OCI-LY1 (cell line): Measurements from ENCODE around the gene HPS6.

Source experiments
- H2AFZ ChIP-seq: fragments of 200-600 bp; sonication (generic), shearing (Covaris generic); 2 replicates; pipeline ENCODE4 v1.6.0; 2014; ENCODE audit warnings: antibody characterized with exemption, mild to moderate bottlenecking, low read length
- H3F3A ChIP-seq: fragments of 200-600 bp; sonication (generic), shearing (Covaris generic); 2 replicates; pipeline ENCODE4 v1.6.0; 2014; ENCODE audit warnings: mild to moderate bottlenecking, antibody characterized with exemption, low read length, moderate library complexity; ENCODE audit not compliant: insufficient read depth
- H3K27ac ChIP-seq: fragments of 200-600 bp; sonication (generic); 2 replicates; pipeline ENCODE4 v1.5.1; 2014; ENCODE audit warnings: low read length, mixed run types, mild to moderate bottlenecking, low read depth; ENCODE audit not compliant: poor library complexity, severe bottlenecking
- H3K27me3 ChIP-seq: fragments of 200-600 bp; sonication (generic); 2 replicates; pipeline ENCODE4 v1.6.0; 2014; ENCODE audit warnings: antibody characterized with exemption, mild to moderate bottlenecking, low read length, moderate library complexity; ENCODE audit not compliant: insufficient read depth
- H3K36me3 ChIP-seq: fragments of 200-600 bp; sonication (generic); 2 replicates; pipeline ENCODE4 v1.6.1; 2014; ENCODE audit warnings: mild to moderate bottlenecking, antibody characterized with exemption, low read length, moderate library complexity, mixed read lengths; ENCODE audit not compliant: insufficient read depth
- H3K4me1 ChIP-seq: fragments of 200-600 bp; sonication (generic); 2 replicates; pipeline ENCODE4 v1.5.1; 2014; ENCODE audit warnings: mild to moderate bottlenecking, low read length, moderate library complexity; ENCODE audit not compliant: insufficient read depth, severe bottlenecking
- H3K4me2 ChIP-seq: fragments of 200-600 bp; sonication (generic), shearing (Covaris generic); 2 replicates; pipeline ENCODE4 v1.6.1; 2014; ENCODE audit warnings: low read length
- H3K4me3 ChIP-seq: fragments of 200-600 bp; sonication (generic); 2 replicates; pipeline ENCODE4 v1.5.1; 2014; ENCODE audit warnings: low read length, low read depth, mild to moderate bottlenecking, mixed read lengths; ENCODE audit not compliant: poor library complexity, severe bottlenecking
- H3K79me2 ChIP-seq: fragments of 200-600 bp; shearing (Covaris generic); 2 replicates; pipeline ENCODE4 v1.6.1; 2016; ENCODE audit warnings: mixed run types, low read length, mixed read lengths; ENCODE audit not compliant: insufficient read depth
- H3K9ac ChIP-seq: fragments of 200-600 bp; sonication (generic), shearing (Covaris generic); 2 replicates; pipeline ENCODE4 v1.6.1; 2014; ENCODE audit warnings: mild to moderate bottlenecking, low read length, mixed read lengths
- H3K9me2 ChIP-seq: fragments of 200-600 bp; sonication (generic), shearing (Covaris generic); 2 replicates; pipeline ENCODE4 v1.6.1; 2014; ENCODE audit warnings: low read depth, mild to moderate bottlenecking, low read length, mixed read lengths
- H3K9me3 ChIP-seq: fragments of 200-600 bp; shearing (Covaris generic); 2 replicates; pipeline ENCODE4 v1.6.1; 2014; ENCODE audit warnings: low read length, mixed read lengths
- H4K20me1 ChIP-seq: fragments of 200-600 bp; sonication (generic), shearing (Covaris generic); 2 replicates; pipeline ENCODE4 v1.6.0; 2016; ENCODE audit warnings: mild to moderate bottlenecking, low read length; ENCODE audit not compliant: insufficient read depth
- CTCF ChIP-seq: fragments of 200-600 bp; sonication (generic), shearing (Covaris generic); IDR thresholded peaks from 2 replicates; pipeline ENCODE4 v1.5.1; 2017; ENCODE audit warnings: mild to moderate bottlenecking, antibody characterized with exemption, low read length, moderate library complexity, mixed read lengths
- EZH2 ChIP-seq: fragments of 200-600 bp; sonication (generic), shearing (Covaris generic); IDR thresholded peaks from 2 replicates; pipeline ENCODE4 v1.8.0; 2017; ENCODE audit warnings: borderline replicate concordance, mixed run types, mild to moderate bottlenecking, antibody characterized with exemption, low read length, moderate library complexity, mixed read lengths

HPS6 gene

GRCh38 chr10:102064868-102065560 is at the start of gene HPS6:
Gene HPS6 (plus strand): TSS chr10:102065349. CDS start chr10:102065475, 126 bp downstream.
- no peaks in the 10 kb centered on the region for H3K79me2 ChIP-seq
- no peak within 1 kb of the TSS for H3K27ac ChIP-seq
- no peak within 1 kb of the TSS for H2AFZ ChIP-seq
- H3K36me3 ChIP-seq, result no peaks in the 10 kb centered on the region
- H3K27me3 ChIP-seq, result no peaks in the 10 kb centered on the region
- no peaks in the 10 kb centered on the region for H4K20me1 ChIP-seq
- peak within 1 kb of the TSS; percentile 68 for H3K4me2 ChIP-seq
- TF ChIP-seq CTCF (peak; percentile 19; the same call in 1 of the 2 replicates), EZH2 (no peak)
- H3K9me2 ChIP-seq, result no peaks in the 10 kb centered on the region
- H3K9ac ChIP-seq, result peak within 1 kb of the TSS; percentile 70
- H3K4me3 ChIP-seq, result peak within 1 kb of the TSS; percentile 78
- H3F3A ChIP-seq, result no peaks in the 10 kb centered on the region
- no peaks in the 10 kb centered on the region for H3K9me3 ChIP-seq
- peaks cover 7% of the 10 kb centered on the region for H3K4me1 ChIP-seq

- no peak overlapping the region for H2AFZ ChIP-seq
- H3K36me3 ChIP-seq, result peaks cover 7% of the 10 kb centered on the region; the same call in 1 of the 2 replicates
- H4K20me1 ChIP-seq, result no peaks in the 10 kb centered on the region
- no peak for TF ChIP-seq CTCF
- TF ChIP-seq EZH2, result no peak
- H3K9me3 ChIP-seq, result no peaks in the 10 kb centered on the region
- no peak overlapping the region for H3K4me2 ChIP-seq
- no peak overlapping the region for H3K27ac ChIP-seq
- no peaks in the 10 kb centered on the region for H3K27me3 ChIP-seq
- no peaks in the 10 kb centered on the region for H3K9me2 ChIP-seq
- no peak overlapping the region for H3K9ac ChIP-seq
- H3K4me3 ChIP-seq, result no peak overlapping the region
- H3K4me1 ChIP-seq, result no peaks in the 10 kb centered on the region
- H3K79me2 ChIP-seq, result no peaks in the 10 kb centered on the region
- no peaks in the 10 kb centered on the region for H3F3A ChIP-seq
These were observed 48.7 kb upstream of the HPS6 start for GRCh38 chr10:102016416-102016815.

GRCh38 chr10:102017295-102017694 is 47.9 kb upstream of the HPS6 start:
- H2AFZ ChIP-seq, result no peak overlapping the region
- TF ChIP-seq EZH2 (no peak), CTCF (no peak)

More at GRCh38 chr10:102017295-102017694, 47.9 kb upstream of the HPS6 start:
- Histone ChIP-seq H3K4me2 (no peak overlapping the region), H3F3A (no peaks in the 10 kb centered on the region), H3K9me2 (no peaks in the 10 kb centered on the region), H3K4me1 (no peaks in the 10 kb centered on the region), H4K20me1 (no peaks in the 10 kb centered on the region), H3K79me2 (no peaks in the 10 kb centered on the region), H3K9ac (no peak overlapping the region), H3K27ac (no peak overlapping the region), H3K27me3 (no peaks in the 10 kb centered on the region), H3K9me3 (no peaks in the 10 kb centered on the region), H3K4me3 (no peak overlapping the region), H3K36me3 (peaks cover 12% of the 10 kb centered on the region; the same call in 1 of the 2 replicates)
